NCI-H524 (cell line): ENCODE results near the gene LANCL3.
"Not testable (repeated sequence)": the region's sequence is repeated elsewhere in the genome, so short reads cannot be mapped to it uniquely, and the experiment has no call there.

Experiments used
- DNase-seq, 2 experiments: peaks; one replicate each; lab custom pipeline; 2025; lab: John Stamatoyannopoulos, UW

Gene LANCL3

GRCh38 chrX:37571426-37572107 lies at the start of gene LANCL3:
TSS of gene LANCL3 (plus strand) at chrX:37571661. CDS start at chrX:37571871, 210 bp downstream.
- peak in 1 of 2 experiments; percentile 40 for DNase-seq

GRCh38 chrX:37523673-37524072 lies 47.8 kb upstream of the LANCL3 start:
- not testable (repeated sequence) for DNase-seq

GRCh38 chrX:37541991-37542390 lies 29.5 kb upstream of the LANCL3 start:
- no peak for DNase-seq

GRCh38 chrX:37542791-37543190 lies 28.7 kb upstream of the LANCL3 start:
- no peak for DNase-seq

- no peak for DNase-seq
Measured at GRCh38 chrX:37543324-37543723, 28.1 kb upstream of the LANCL3 start.

- not testable (repeated sequence) for DNase-seq
Measured at GRCh38 chrX:37544531-37544930, 26.9 kb upstream of the LANCL3 start.

GRCh38 chrX:37545066-37545465 lies 26.4 kb upstream of the LANCL3 start:
- DNase-seq, result no peak

- not testable (repeated sequence) for DNase-seq
Measured at GRCh38 chrX:37549619-37550018, 21.8 kb upstream of the LANCL3 start.

GRCh38 chrX:37553476-37553875 lies 18.0 kb upstream of the LANCL3 start:
- DNase-seq, result no peak

- not testable (repeated sequence) for DNase-seq
Measured at GRCh38 chrX:37565254-37565653, 6.2 kb upstream of the LANCL3 start.

GRCh38 chrX:37570349-37570748 lies 1.1 kb upstream of the LANCL3 start:
- not testable (repeated sequence) for DNase-seq

- DNase-seq, result peak; percentile 21 to 54
Measured at GRCh38 chrX:37572108-37572587, 687 bp downstream of the LANCL3 start.

GRCh38 chrX:37573121-37573520 lies 1.7 kb downstream of the LANCL3 start:
- DNase-seq, result peak in 1 of 2 experiments; percentile 3

- no peak for DNase-seq
Measured at GRCh38 chrX:37578045-37578444, 6.6 kb downstream of the LANCL3 start.

GRCh38 chrX:37580080-37580479 lies 8.6 kb downstream of the LANCL3 start:
- no peak for DNase-seq

- not testable (repeated sequence) for DNase-seq
Measured at GRCh38 chrX:37587337-37587736, 15.9 kb downstream of the LANCL3 start.

- no peak for DNase-seq
Measured at GRCh38 chrX:37590047-37590446, 18.6 kb downstream of the LANCL3 start.

GRCh38 chrX:37594755-37595382 lies 23.4 kb downstream of the LANCL3 start:
- DNase-seq, result no peak

GRCh38 chrX:37599729-37600128 lies 28.3 kb downstream of the LANCL3 start:
- DNase-seq, result no peak

GRCh38 chrX:37603938-37604409 lies 32.5 kb downstream of the LANCL3 start:
- no peak for DNase-seq

- no peak for DNase-seq
Measured at GRCh38 chrX:37607243-37607642, 35.8 kb downstream of the LANCL3 start.

- DNase-seq, result no peak
Measured at GRCh38 chrX:37608156-37608555, 36.7 kb downstream of the LANCL3 start.

- DNase-seq, result no peak
Measured at GRCh38 chrX:37609727-37610126, 38.3 kb downstream of the LANCL3 start.
